ENCODE data around the gene SMG1. TPM values are rescaled to one million over a fixed set of nuclear protein-coding genes. Genes with fewer than 3 reads are reported as not detected.

The SMG1 gene
- total RNA-seq, 1 experiment from 2014 or later, result 72.7 TPM

DNA sequence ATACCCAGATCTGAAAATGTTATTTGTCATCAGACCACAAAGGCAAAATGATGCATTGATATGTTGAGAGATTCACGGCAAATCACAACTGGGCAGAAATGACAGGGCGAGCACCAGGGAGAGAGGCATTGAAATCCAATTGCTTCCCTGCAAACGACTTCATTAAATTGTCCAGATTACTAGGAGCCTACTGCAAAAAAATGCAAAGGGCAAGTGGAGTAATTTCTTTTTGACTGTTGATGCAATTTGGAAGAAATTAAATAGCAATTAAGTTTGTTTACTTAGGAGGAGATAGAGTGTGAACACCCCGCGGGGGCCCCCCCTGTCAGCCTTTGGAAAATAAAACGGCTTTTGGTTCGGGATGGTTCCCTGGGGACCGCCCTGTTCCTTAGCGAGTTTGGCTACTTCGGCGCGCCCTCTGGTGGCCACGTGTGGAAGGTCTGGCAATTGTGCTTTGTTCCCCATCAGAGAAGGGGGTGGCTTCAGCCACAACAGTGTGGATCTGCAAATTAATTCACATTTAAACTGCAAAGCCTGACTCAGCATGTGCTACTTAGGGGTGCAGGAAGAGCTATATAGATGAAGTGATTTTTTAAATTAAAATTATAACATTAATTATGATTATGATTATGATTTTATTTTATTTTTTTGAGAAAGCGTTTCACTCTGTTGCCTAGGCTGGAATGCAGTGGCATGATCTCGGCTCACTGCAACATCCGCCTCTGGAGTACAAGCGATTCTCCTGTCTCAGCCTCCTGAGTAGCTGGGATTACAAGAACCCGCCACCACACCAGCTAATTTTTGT, 43.0 kb upstream of the SMG1 start:
- peak overlapping the region; percentile 100 for H2AFZ ChIP-seq (ENCODE audit: low read depth, low read length, poor library complexity, severe bottlenecking)
- no peaks in the 10 kb centered on the region for H3K27me3 ChIP-seq (ENCODE audit: insufficient read depth, low read length)
- CTCF ChIA-PET, result interaction anchor here (1.8 kb wide), 1 partner anchor 168 kb away, joined by 9 read pairs; the partner anchor contains the start of gene ARL6IP1
- intact Hi-C loops (cut with micrococcal nuclease), result loop anchor here (1.0 to 2.0 kb wide), 2 partner anchors 42 to 168 kb away; partner anchors contain the start of genes ARL6IP1 and SMG1
- ATAC-seq (peak; percentile 97), DNase-seq (ENCODE audit: low read depth, low spot score) (peak; percentile 58)
- RAD21 ChIA-PET (ENCODE audit: low non-redundant PET in 1 of 2, low total read pairs in 2 of 2, uncharacterized antibody in 2 of 2, unreplicated experiment in 2 of 2), result no interaction called here
- no peaks in the 10 kb centered on the region for H3K79me2 ChIP-seq (ENCODE audit: insufficient read depth, low read length)
- BruUV-seq (replicated peaks), result no TSS peak
- peak overlapping the region; percentile 26 to 49 for H3K4me3 ChIP-seq (replicated peaks in 1 of 2; ENCODE audit: low read depth in 1 of 2, low read length in 2 of 2)
- H3K4me2 ChIP-seq (ENCODE audit: low read length), result peak overlapping the region; percentile 85
- no peaks in the 10 kb centered on the region for H3K9me3 ChIP-seq (ENCODE audit: control insufficient read depth in 1 of 2, insufficient read depth in 1 of 2, low read depth in 1 of 2, low read length in 2 of 2)
- H3K27ac ChIP-seq (ENCODE audit: low read depth, low read length), result no peak overlapping the region
- POLR2A ChIA-PET, result interaction anchor here (1.8 kb wide), 1 partner anchor 168 kb away, joined by 6 read pairs; the partner anchor contains the start of gene ARL6IP1
- H3K4me1 ChIP-seq (ENCODE audit: control insufficient read depth in 1 of 2, insufficient read depth in 2 of 2, low read length in 2 of 2), result peaks cover 0 to 7% of the 10 kb centered on the region in 2 experiments; a peak in 3 of 4 replicates
- no peaks in the 10 kb centered on the region for H3K9me2 ChIP-seq (ENCODE audit: insufficient read depth)
- TF ChIP-seq CBX3 (IDR thresholded peaks at IDR 0.05; ENCODE audit: low read depth) (no peak), RAD21 (IDR thresholded peaks at IDR 0.05; ENCODE audit: low read depth) (peak; percentile 90), TCF7L2 (IDR thresholded peaks at IDR 0.05; ENCODE audit: borderline replicate concordance, extremely low read depth, insufficient read depth, insufficient read length) (peak; percentile 11), FOSL1 (IDR thresholded peaks at IDR 0.05; ENCODE audit: low read depth) (no peak)
- TF ChIP-seq, protein P1, sequence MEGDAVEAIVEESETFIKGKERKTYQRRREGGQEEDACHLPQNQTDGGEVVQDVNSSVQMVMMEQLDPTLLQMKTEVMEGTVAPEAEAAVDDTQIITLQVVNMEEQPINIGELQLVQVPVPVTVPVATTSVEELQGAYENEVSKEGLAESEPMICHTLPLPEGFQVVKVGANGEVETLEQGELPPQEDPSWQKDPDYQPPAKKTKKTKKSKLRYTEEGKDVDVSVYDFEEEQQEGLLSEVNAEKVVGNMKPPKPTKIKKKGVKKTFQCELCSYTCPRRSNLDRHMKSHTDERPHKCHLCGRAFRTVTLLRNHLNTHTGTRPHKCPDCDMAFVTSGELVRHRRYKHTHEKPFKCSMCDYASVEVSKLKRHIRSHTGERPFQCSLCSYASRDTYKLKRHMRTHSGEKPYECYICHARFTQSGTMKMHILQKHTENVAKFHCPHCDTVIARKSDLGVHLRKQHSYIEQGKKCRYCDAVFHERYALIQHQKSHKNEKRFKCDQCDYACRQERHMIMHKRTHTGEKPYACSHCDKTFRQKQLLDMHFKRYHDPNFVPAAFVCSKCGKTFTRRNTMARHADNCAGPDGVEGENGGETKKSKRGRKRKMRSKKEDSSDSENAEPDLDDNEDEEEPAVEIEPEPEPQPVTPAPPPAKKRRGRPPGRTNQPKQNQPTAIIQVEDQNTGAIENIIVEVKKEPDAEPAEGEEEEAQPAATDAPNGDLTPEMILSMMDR (IDR thresholded peaks at IDR 0.05 in 2 of 3, conservative IDR thresholded peaks at IDR 0.05 in 1 of 3; ENCODE audit: borderline replicate concordance in 1 of 3, insufficient read depth in 1 of 3, low read depth in 2 of 3, low read length in 2 of 3), result peak; percentile 83 to 93 (median 89)
- TF ChIP-seq, protein P2, sequence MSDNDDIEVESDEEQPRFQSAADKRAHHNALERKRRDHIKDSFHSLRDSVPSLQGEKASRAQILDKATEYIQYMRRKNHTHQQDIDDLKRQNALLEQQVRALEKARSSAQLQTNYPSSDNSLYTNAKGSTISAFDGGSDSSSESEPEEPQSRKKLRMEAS (IDR thresholded peaks at IDR 0.05), result no peak
- no peaks in the 10 kb centered on the region for H3K36me3 ChIP-seq (ENCODE audit: control insufficient read depth in 1 of 2, insufficient read depth in 2 of 2, low read length in 2 of 2)
- H3K9ac ChIP-seq (ENCODE audit: low read length), result no peak overlapping the region; the same call in 1 of the 2 replicates
- no peaks in the 10 kb centered on the region for H4K20me1 ChIP-seq (ENCODE audit: insufficient read depth)

Data from HCT116 (cell line).